Vagina (tissue), 2 donors: ENCODE data around the gene SLC8A1. TPM values are rescaled to one million over a fixed set of nuclear protein-coding genes. Genes with fewer than 3 reads are reported as not detected.

ENCODE experiments used
- DNase-seq, 2 donors: peaks; one replicate each; pipeline ENCODE4 v3.0.0-alpha.2; 2017; ENCODE audit errors: extremely low spot score in 2 of 2
- H3K27ac ChIP-seq: fragments of 200-600 bp; sonication (generic); one replicate; pipeline ENCODE4 v1.5.1; 2019
- H3K27me3 ChIP-seq: fragments of 200-600 bp; sonication (generic); one replicate; pipeline ENCODE4 v1.5.1; 2019
- H3K36me3 ChIP-seq, 2 donors: fragments of 200-600 bp; sonication (generic); one replicate each; pipeline ENCODE4 v1.5.1; 2017 to 2019
- H3K4me1 ChIP-seq: fragments of 200-600 bp; sonication (generic); one replicate; pipeline ENCODE4 v1.5.1; 2019
- H3K4me3 ChIP-seq, 2 donors: fragments of 200-600 bp; sonication (generic); 1 replicate in 1 of 2; 2 replicates in 1 of 2; pipeline ENCODE4 v1.5.1; 2016 to 2019
- H3K9me3 ChIP-seq: fragments of 200-600 bp; sonication (generic); one replicate; pipeline ENCODE4 v1.5.1; 2019
- CTCF ChIP-seq, 3 experiments: fragments of 450-650 bp in 2 of 3; fragments of 200-600 bp in 1 of 3; sonication (generic) in 1 of 3; IDR thresholded peaks; one replicate each; pipeline ENCODE4 v1.5.1; 2017 to 2019; ENCODE audit warnings: antibody characterized with exemption in 3 of 3, mild to moderate bottlenecking in 2 of 3, moderate library complexity in 2 of 3
- POLR2A ChIP-seq, 2 donors: fragments of 450-650 bp; IDR thresholded peaks; one replicate each; pipeline ENCODE4 v1.6.1; 2017; ENCODE audit warnings: antibody characterized with exemption in 2 of 2, mild to moderate bottlenecking in 2 of 2, moderate library complexity in 2 of 2
- POLR2AphosphoS5 ChIP-seq, 2 donors: sonication (generic); formaldehyde crosslinking; IDR thresholded peaks; one replicate each; pipeline ENCODE4 v1.9.0; 2017; ENCODE audit warnings: antibody characterized with exemption in 2 of 2, mild to moderate bottlenecking in 2 of 2, low read depth in 1 of 2; ENCODE audit not compliant: insufficient read depth in 1 of 2
- intact Hi-C: fragments of 100-400 bp; cut with DNase I; formaldehyde crosslinking; loops from one replicate; pipeline ENCODE4 v1.15.1; 2023
- total RNA-seq: library from RNA; depleted of rRNA; stranded (reverse); fragments of >200 nt; gene quantifications from one replicate; pipeline ENCODE4 v1.2.3, GENCODE V29; 2016

SLC8A1 gene
- total RNA-seq, 1 donor from 2014 or later, result 40.8 TPM

DNA sequence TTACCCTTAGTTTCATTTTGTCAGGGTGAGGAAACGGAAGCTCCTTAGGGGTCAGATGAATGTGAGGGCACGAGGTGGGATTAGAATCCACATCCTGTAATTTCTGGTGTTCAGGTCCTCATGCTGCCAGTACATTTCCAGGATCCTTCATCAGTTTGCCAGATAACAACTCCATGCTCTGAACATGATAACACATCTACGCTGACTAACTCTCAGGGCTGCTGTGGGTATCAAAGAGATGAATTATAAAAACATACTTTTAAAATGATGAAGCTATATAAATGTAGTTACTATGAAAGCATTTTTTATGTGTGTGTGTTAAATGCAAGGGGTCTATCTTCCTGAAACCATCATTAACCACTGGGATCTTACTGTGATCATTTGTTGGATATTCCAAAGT is 325.9 kb downstream of the SLC8A1 start:
- intact Hi-C loops, result no loop called here
- no peaks in the 10 kb centered on the region for H3K36me3 ChIP-seq
- no peaks in the 10 kb centered on the region for H3K9me3 ChIP-seq
- TF ChIP-seq POLR2A (IDR thresholded peaks at IDR 0.05), result no peak
- TF ChIP-seq POLR2AphosphoS5 (IDR thresholded peaks at IDR 0.05; ENCODE audit: insufficient read depth in 1 of 2, low read depth in 1 of 2), result no peak
- TF ChIP-seq CTCF (IDR thresholded peaks at IDR 0.05), result no peak
- H3K4me3 ChIP-seq, result no peak overlapping the region
- no peaks in the 10 kb centered on the region for H3K27me3 ChIP-seq
- no peak for DNase-seq
- no peak overlapping the region for H3K27ac ChIP-seq
- no peaks in the 10 kb centered on the region for H3K4me1 ChIP-seq

DNA sequence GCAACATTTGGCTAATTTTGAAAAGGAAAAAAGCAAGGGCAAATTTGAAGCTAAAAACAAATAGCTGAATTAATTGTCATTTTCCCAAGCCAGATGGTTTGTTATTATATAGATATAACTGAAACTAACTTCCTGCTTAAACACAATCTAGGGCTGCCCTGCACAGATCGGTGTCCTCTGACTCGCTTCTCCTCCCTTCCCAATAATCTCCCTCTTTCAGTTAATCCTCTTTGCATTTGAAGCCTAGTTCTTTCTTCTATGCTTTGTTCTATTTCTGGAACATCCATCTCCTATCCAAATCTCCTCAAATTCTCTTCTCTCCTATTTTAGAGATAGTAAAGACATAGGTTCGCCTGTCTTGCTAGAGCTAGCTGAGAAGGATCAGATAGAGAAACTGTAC is 328.1 kb downstream of the SLC8A1 start:
- Histone ChIP-seq H3K9me3 (no peaks in the 10 kb centered on the region), H3K36me3 (no peaks in the 10 kb centered on the region), H3K4me1 (no peaks in the 10 kb centered on the region), H3K4me3 (no peak overlapping the region), H3K27me3 (no peaks in the 10 kb centered on the region), H3K27ac (no peak overlapping the region)
- DNase-seq, result no peak
- intact Hi-C loops, result no loop called here
- TF ChIP-seq POLR2AphosphoS5 (IDR thresholded peaks at IDR 0.05; ENCODE audit: insufficient read depth in 1 of 2, low read depth in 1 of 2), result no peak
- no peak for TF ChIP-seq POLR2A (IDR thresholded peaks at IDR 0.05)
- TF ChIP-seq CTCF (IDR thresholded peaks at IDR 0.05), result no peak

- intact Hi-C loops, result no loop called here
- Histone ChIP-seq H3K4me1 (no peaks in the 10 kb centered on the region), H3K27me3 (no peaks in the 10 kb centered on the region), H3K36me3 (no peaks in the 10 kb centered on the region), H3K27ac (no peak overlapping the region), H3K4me3 (no peak overlapping the region), H3K9me3 (no peaks in the 10 kb centered on the region)
- TF ChIP-seq CTCF (IDR thresholded peaks at IDR 0.05) (no peak), POLR2A (IDR thresholded peaks at IDR 0.05) (no peak), POLR2AphosphoS5 (IDR thresholded peaks at IDR 0.05; ENCODE audit: insufficient read depth in 1 of 2, low read depth in 1 of 2) (no peak)
- no peak for DNase-seq
Observed at GRCh38 chr2:40123326-40123725, 328.6 kb downstream of the SLC8A1 start.

DNA sequence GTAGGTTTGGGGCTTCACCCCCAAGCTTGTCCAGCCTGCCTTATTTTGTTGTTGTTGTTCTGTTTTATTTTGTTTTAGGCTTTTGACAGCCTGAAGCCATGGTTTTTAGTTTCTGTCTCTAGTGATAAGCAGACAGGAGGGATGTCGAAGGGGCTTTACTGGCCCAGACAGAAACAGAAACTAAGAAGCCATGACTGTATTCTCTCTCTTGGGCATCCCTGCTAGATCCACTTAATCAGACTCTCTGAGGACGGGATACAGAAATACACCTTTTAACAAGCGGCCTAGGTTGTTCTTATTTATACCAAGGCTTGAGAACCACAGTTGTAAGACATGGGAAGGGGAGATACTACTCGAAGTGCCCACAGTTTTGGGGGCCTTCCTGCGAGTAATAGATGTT is 330.9 kb downstream of the SLC8A1 start:
- intact Hi-C loops, result no loop called here
- DNase-seq, result no peak
- Histone ChIP-seq H3K4me1 (no peaks in the 10 kb centered on the region), H3K27ac (no peak overlapping the region), H3K9me3 (no peaks in the 10 kb centered on the region), H3K4me3 (no peak overlapping the region), H3K36me3 (no peaks in the 10 kb centered on the region), H3K27me3 (no peaks in the 10 kb centered on the region)
- TF ChIP-seq CTCF (IDR thresholded peaks at IDR 0.05) (no peak), POLR2A (IDR thresholded peaks at IDR 0.05) (no peak), POLR2AphosphoS5 (IDR thresholded peaks at IDR 0.05; ENCODE audit: insufficient read depth in 1 of 2, low read depth in 1 of 2) (no peak)

- no peak overlapping the region for H3K4me3 ChIP-seq
- no peaks in the 10 kb centered on the region for H3K9me3 ChIP-seq
- H3K27ac ChIP-seq, result no peak overlapping the region
- no peak for DNase-seq
- TF ChIP-seq POLR2AphosphoS5 (IDR thresholded peaks at IDR 0.05; ENCODE audit: insufficient read depth in 1 of 2, low read depth in 1 of 2), result no peak
- no peak for TF ChIP-seq CTCF (IDR thresholded peaks at IDR 0.05)
- no peak for TF ChIP-seq POLR2A (IDR thresholded peaks at IDR 0.05)
- no peaks in the 10 kb centered on the region for H3K4me1 ChIP-seq
- H3K27me3 ChIP-seq, result no peaks in the 10 kb centered on the region
- intact Hi-C loops, result no loop called here
- no peaks in the 10 kb centered on the region for H3K36me3 ChIP-seq
Observed at GRCh38 chr2:40120026-40120425, 331.9 kb downstream of the SLC8A1 start.
